ENCODE data around the gene CRACR2B. TPM values are rescaled to one million over a fixed set of nuclear protein-coding genes. Genes with fewer than 3 reads are reported as not detected.

Gene CRACR2B
- total RNA-seq, 3 donors from 2014 or later (not counting 1 experiment from before 2014, with no cell fraction given) = 3.4 to 10.1 (median 3.8) TPM

DNA sequence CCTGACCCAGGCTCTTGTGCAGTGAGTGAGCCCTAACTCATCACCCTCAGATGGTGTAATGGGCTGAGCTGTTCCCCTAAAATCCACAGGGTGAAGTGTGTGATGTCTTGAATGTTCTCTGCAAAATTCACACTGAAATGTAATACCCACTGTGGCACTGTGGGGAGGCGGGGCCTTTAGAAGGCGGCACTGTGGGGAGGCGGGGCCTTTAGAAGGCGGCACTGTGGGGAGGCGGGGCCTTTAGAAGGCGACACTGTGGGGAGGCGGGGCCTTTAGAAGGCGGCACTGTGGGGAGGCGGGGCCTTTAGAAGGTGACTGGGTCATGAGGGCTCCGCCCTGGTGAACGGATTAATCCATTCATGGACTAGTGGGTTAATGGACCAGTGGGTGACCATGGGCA is 49.8 kb downstream of the CRACR2B start:
- Mint-ChIP-seq H3K4me1 (no peaks in the 10 kb centered on the region), H3K27me3 (ENCODE audit: low read depth in 2 of 2) (no peaks in the 10 kb centered on the region), H3K27ac (no peak overlapping the region), H3K36me3 (no peaks in the 10 kb centered on the region), H3K4me3 (no peak overlapping the region), H3K9me3 (no peaks in the 10 kb centered on the region)
- Histone ChIP-seq H3K9me3 (ENCODE audit: control insufficient read depth, insufficient read depth, low read length) (no peaks in the 10 kb centered on the region), H3K27me3 (ENCODE audit: control insufficient read depth, insufficient read depth, low read length) (no peaks in the 10 kb centered on the region), H3K4me1 (ENCODE audit: control insufficient read depth, insufficient read depth, low read length) (no peaks in the 10 kb centered on the region), H3K36me3 (ENCODE audit: control insufficient read depth, insufficient read depth, low read length) (peaks cover 7% of the 10 kb centered on the region), H3K27ac (ENCODE audit: low read length) (no peak overlapping the region), H3K4me3 (ENCODE audit: low read length) (no peak overlapping the region)
- ATAC-seq (no peak), DNase-seq (no peak)
- intact Hi-C loops (cut with micrococcal nuclease) = no loop called here
- 96% methylated on average over 11 of the region's 11 CpGs for WGBS (ENCODE audit: insufficient coverage)
- TF ChIP-seq, protein P1, sequence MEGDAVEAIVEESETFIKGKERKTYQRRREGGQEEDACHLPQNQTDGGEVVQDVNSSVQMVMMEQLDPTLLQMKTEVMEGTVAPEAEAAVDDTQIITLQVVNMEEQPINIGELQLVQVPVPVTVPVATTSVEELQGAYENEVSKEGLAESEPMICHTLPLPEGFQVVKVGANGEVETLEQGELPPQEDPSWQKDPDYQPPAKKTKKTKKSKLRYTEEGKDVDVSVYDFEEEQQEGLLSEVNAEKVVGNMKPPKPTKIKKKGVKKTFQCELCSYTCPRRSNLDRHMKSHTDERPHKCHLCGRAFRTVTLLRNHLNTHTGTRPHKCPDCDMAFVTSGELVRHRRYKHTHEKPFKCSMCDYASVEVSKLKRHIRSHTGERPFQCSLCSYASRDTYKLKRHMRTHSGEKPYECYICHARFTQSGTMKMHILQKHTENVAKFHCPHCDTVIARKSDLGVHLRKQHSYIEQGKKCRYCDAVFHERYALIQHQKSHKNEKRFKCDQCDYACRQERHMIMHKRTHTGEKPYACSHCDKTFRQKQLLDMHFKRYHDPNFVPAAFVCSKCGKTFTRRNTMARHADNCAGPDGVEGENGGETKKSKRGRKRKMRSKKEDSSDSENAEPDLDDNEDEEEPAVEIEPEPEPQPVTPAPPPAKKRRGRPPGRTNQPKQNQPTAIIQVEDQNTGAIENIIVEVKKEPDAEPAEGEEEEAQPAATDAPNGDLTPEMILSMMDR (IDR thresholded peaks at IDR 0.05) = no peak

DNA sequence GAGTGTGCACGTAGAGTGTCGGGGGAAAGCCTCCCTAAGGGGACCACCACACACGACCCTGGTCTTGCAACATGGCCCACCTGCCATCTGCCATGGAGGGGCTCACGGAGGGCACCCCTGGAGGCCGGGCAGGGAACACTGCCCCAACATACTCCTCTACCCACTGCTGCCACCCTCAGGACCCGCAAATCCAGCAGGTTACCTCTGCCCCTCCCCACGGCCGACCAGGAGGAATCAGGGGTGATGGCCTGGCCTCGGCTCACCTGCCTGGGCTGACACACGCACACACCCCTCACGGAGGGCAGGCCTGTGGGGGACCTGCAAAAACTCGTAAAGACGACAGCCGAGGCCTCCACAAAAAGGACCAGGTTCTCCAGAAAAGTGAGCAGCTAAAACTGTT is 52.7 kb downstream of the CRACR2B start:
- Histone ChIP-seq H3K4me1 (ENCODE audit: control insufficient read depth, insufficient read depth, low read length) (no peaks in the 10 kb centered on the region), H3K27me3 (ENCODE audit: control insufficient read depth, insufficient read depth, low read length) (no peaks in the 10 kb centered on the region), H3K4me3 (ENCODE audit: low read length) (no peak overlapping the region), H3K27ac (ENCODE audit: low read length) (no peak overlapping the region), H3K36me3 (ENCODE audit: control insufficient read depth, insufficient read depth, low read length) (peaks cover 4% of the 10 kb centered on the region), H3K9me3 (ENCODE audit: control insufficient read depth, insufficient read depth, low read length) (no peaks in the 10 kb centered on the region)
- Mint-ChIP-seq H3K9me3 (no peaks in the 10 kb centered on the region), H3K4me3 (no peak overlapping the region), H3K4me1 (no peaks in the 10 kb centered on the region), H3K27ac (no peak overlapping the region), H3K36me3 (no peaks in the 10 kb centered on the region), H3K27me3 (ENCODE audit: low read depth in 2 of 2) (no peaks in the 10 kb centered on the region)
- TF ChIP-seq, protein P1 (IDR thresholded peaks at IDR 0.05) = no peak
- no peak for ATAC-seq
- 91% methylated on average over 14 of the region's 14 CpGs for WGBS (ENCODE audit: insufficient coverage)
- intact Hi-C loops (cut with micrococcal nuclease) = no loop called here
- no peak for DNase-seq

Other genes with a start within 250 kb of the CRACR2B start
- 10 to 100 TPM; 63.3 to 97.3 (median 77.3) TPM for gene IRF7, start 212.0 kb upstream of the CRACR2B start, total RNA-seq
- not detected for gene CDHR5, start 203.0 kb upstream of the CRACR2B start, total RNA-seq
- gene SCT, start 200.7 kb upstream of the CRACR2B start, total RNA-seq = not detected
- gene DRD4, start 190.7 kb upstream of the CRACR2B start, total RNA-seq = 1 to 10 TPM in 1 of 3 donors, under 1 TPM in 2; 0.49 to 1.2 (median 0.61) TPM
- 10 to 100 TPM; 25.9 to 26.9 (median 26.8) TPM for gene DEAF1, start 132.7 kb upstream of the CRACR2B start, total RNA-seq
- 10 to 100 TPM; 17.8 to 42.1 (median 33.0) TPM for gene TMEM80, start 132.1 kb upstream of the CRACR2B start, total RNA-seq
- 10 to 100 TPM in 1 of 3 donors, 1 to 10 TPM in 2; 6.9 to 10.9 (median 9.3) TPM for gene EPS8L2, start 121.7 kb upstream of the CRACR2B start, total RNA-seq
- 10 to 100 TPM; 46.1 to 94.8 (median 55.4) TPM for gene TALDO1, start 80.5 kb upstream of the CRACR2B start, total RNA-seq
- 10 to 100 TPM; 40.4 to 43.1 (median 42.1) TPM for gene GATD1, start 50.4 kb upstream of the CRACR2B start, total RNA-seq
- gene CEND1, start 37.8 kb upstream of the CRACR2B start, total RNA-seq = not detected
- gene SLC25A22, start 29.6 kb upstream of the CRACR2B start, total RNA-seq = 10 to 100 TPM; 22.8 to 34.6 (median 31.5) TPM
- gene PIDD1, start 22.7 kb upstream of the CRACR2B start, total RNA-seq = 10 to 100 TPM; 24.3 to 30.9 (median 25.2) TPM
- gene RPLP2, start 18.0 kb upstream of the CRACR2B start, total RNA-seq = 1,000 to 10,000 TPM; 1,482 to 1,846 (median 1,534) TPM
- gene PNPLA2, start 9.0 kb upstream of the CRACR2B start, total RNA-seq = 100 to 1,000 TPM; 184 to 218 (median 201) TPM
- 10 to 100 TPM; 40.9 to 68.3 (median 52.9) TPM for gene CD151, start 5.0 kb downstream of the CRACR2B start, total RNA-seq
- gene POLR2L, start 14.6 kb downstream of the CRACR2B start, total RNA-seq = 10 to 100 TPM; 48.2 to 63.8 (median 61.2) TPM
- 10 to 100 TPM; 11.2 to 18.6 (median 14.6) TPM for gene TSPAN4, start 14.9 kb downstream of the CRACR2B start, total RNA-seq
- 10 to 100 TPM; 32.6 to 40.3 (median 33.2) TPM for gene CHID1, start 82.9 kb downstream of the CRACR2B start, total RNA-seq
- 100 to 1,000 TPM in 1 of 3 donors, 10 to 100 TPM in 2; 57.2 to 120 (median 82.9) TPM for gene AP2A2, start 98.0 kb downstream of the CRACR2B start, total RNA-seq
- not detected for gene MUC6, start 208.8 kb downstream of the CRACR2B start, total RNA-seq
- not detected for gene MUC2, start 247.0 kb downstream of the CRACR2B start, total RNA-seq